IMR-90 (cell line): ENCODE results near the gene GGN. TPM values are rescaled to one million over a fixed set of nuclear protein-coding genes. Genes with fewer than 3 reads are reported as not detected.

Experiments used
- ATAC-seq: fragments of 200-7000 bp; cut with Tn5 transposase; 2 replicates; pipeline ENCODE4 v1.9.1; 2020; ENCODE audit warnings: low read depth, mild to moderate bottlenecking, moderate library complexity
- BruUV-seq: library from RNA; stranded (reverse); fragments of 400-500 nt; replicated peaks from 2 replicates; lab custom pipeline; 2021; lab: Mats Ljungman, UMichigan
- CTCF ChIA-PET: fragments of 300-600 bp; formaldehyde crosslinking; extraction: SDS; loops from one replicate; lab custom pipeline; 2021; ENCODE audit warnings: antibody characterized with exemption; lab: Yijun Ruan, JAX
- POLR2A ChIA-PET: fragments of 300-600 bp; sonication (Branson Sonifier 250); formaldehyde crosslinking; loops from one replicate; lab custom pipeline; 2022; ENCODE audit warnings: antibody characterized with exemption; ENCODE audit not compliant: unreplicated experiment; lab: Charles Lee
- DNase-seq: peaks from one replicate; pipeline ENCODE4 v3.0.0; 2013
- H2AFZ ChIP-seq: replicated peaks from 2 replicates; pipeline ENCODE3; 2013; ENCODE audit warnings: low read length, mild to moderate bottlenecking; ENCODE audit not compliant: poor library complexity
- H2AK5ac ChIP-seq: 2 replicates; pipeline ENCODE4 v1.6.1; 2013; ENCODE audit warnings: low read depth, low read length, inconsistent platforms
- H2AK9ac ChIP-seq: replicated peaks from 2 replicates; pipeline ENCODE3; 2013; ENCODE audit warnings: mild to moderate bottlenecking, low read depth, low read length, moderate library complexity; ENCODE audit not compliant: poor library complexity
- H2BK120ac ChIP-seq: 2 replicates; pipeline ENCODE4 v1.6.1; 2013; ENCODE audit warnings: low read depth, low read length, inconsistent platforms
- H2BK15ac ChIP-seq: 3 replicates; pipeline ENCODE4 v1.6.1; 2013; ENCODE audit warnings: low read depth, low read length, inconsistent platforms
- H2BK20ac ChIP-seq: 2 replicates; pipeline ENCODE4 v1.6.1; 2013; ENCODE audit warnings: low read depth, mild to moderate bottlenecking, inconsistent platforms, low read length, moderate library complexity
- H2BK5ac ChIP-seq: 2 replicates; pipeline ENCODE4 v1.6.1; 2013; ENCODE audit warnings: mild to moderate bottlenecking, low read depth, low read length, inconsistent platforms; ENCODE audit not compliant: poor library complexity, severe bottlenecking
- H3K14ac ChIP-seq: replicated peaks from 2 replicates; pipeline ENCODE4 v1.6.1; 2013; ENCODE audit warnings: low read depth, low read length, inconsistent platforms
- H3K18ac ChIP-seq: 2 replicates; pipeline ENCODE4 v1.6.1; 2013; ENCODE audit warnings: low read depth, low read length, control low read depth
- H3K23ac ChIP-seq: 2 replicates; pipeline ENCODE4 v1.6.1; 2013; ENCODE audit warnings: low read depth, low read length, inconsistent platforms
- H3K27ac ChIP-seq: 2 replicates; pipeline ENCODE4 v1.5.1; 2013; ENCODE audit warnings: mild to moderate bottlenecking, control low read depth, low read length; ENCODE audit not compliant: insufficient read depth
- H3K27me3 ChIP-seq: 2 replicates; pipeline ENCODE4 v1.6.1; 2013; ENCODE audit warnings: low read length; ENCODE audit not compliant: control insufficient read depth, insufficient read depth
- H3K36me3 ChIP-seq: 2 replicates; pipeline ENCODE4 v1.6.1; 2013; ENCODE audit warnings: low read length, mixed read lengths; ENCODE audit not compliant: control insufficient read depth, insufficient read depth
- H3K4ac ChIP-seq: 2 replicates; pipeline ENCODE4 v1.6.1; 2013; ENCODE audit warnings: low read depth, low read length, inconsistent platforms
- H3K4me1 ChIP-seq: 2 replicates; pipeline ENCODE4 v1.6.1; 2013; ENCODE audit warnings: low read length, mixed read lengths; ENCODE audit not compliant: control insufficient read depth, insufficient read depth
- H3K4me2 ChIP-seq: 2 replicates; pipeline ENCODE4 v1.6.1; 2013; ENCODE audit warnings: low read depth, mild to moderate bottlenecking, control low read depth, low read length, moderate library complexity
- H3K4me3 ChIP-seq: 2 replicates; pipeline ENCODE4 v1.5.1; 2013; ENCODE audit warnings: low read depth, mild to moderate bottlenecking, control low read depth, low read length, moderate library complexity; ENCODE audit not compliant: insufficient read depth
- H3K56ac ChIP-seq: 2 replicates; pipeline ENCODE4 v1.6.1; 2013; ENCODE audit warnings: low read length, inconsistent platforms; ENCODE audit not compliant: insufficient read depth; ENCODE audit errors: extremely low read depth
- H3K79me1 ChIP-seq, 2 experiments: 2 replicates each; pipeline ENCODE4 v1.6.1; 2013; ENCODE audit warnings: low read length in 2 of 2, inconsistent platforms in 1 of 2, low read depth in 1 of 2
- H3K9ac ChIP-seq: 2 replicates; pipeline ENCODE4 v1.6.1; 2013; ENCODE audit warnings: low read depth, low read length, control low read depth
- H3K9me1 ChIP-seq: 2 replicates; pipeline ENCODE4 v1.6.1; 2013; ENCODE audit warnings: low read length, inconsistent platforms; ENCODE audit not compliant: insufficient read depth
- H3K9me3 ChIP-seq: 2 replicates; pipeline ENCODE4 v1.6.1; 2013; ENCODE audit warnings: low read length; ENCODE audit not compliant: control insufficient read depth, insufficient read depth
- H4K20me1 ChIP-seq: 2 replicates; pipeline ENCODE4 v1.6.1; 2013; ENCODE audit warnings: low read length, inconsistent platforms; ENCODE audit not compliant: insufficient read depth
- H4K5ac ChIP-seq: 2 replicates; pipeline ENCODE4 v1.6.1; 2013; ENCODE audit warnings: mild to moderate bottlenecking, low read depth, low read length, control low read depth
- H4K8ac ChIP-seq, 2 experiments: 2 replicates each; pipeline ENCODE4 v1.6.1; 2013; ENCODE audit warnings: low read depth in 2 of 2, low read length in 2 of 2, control low read depth in 1 of 2, inconsistent platforms in 1 of 2
- H4K91ac ChIP-seq: 2 replicates; pipeline ENCODE4 v1.6.1; 2013; ENCODE audit warnings: low read depth, low read length, inconsistent platforms; ENCODE audit not compliant: insufficient read depth
- CEBPB ChIP-seq: IDR thresholded peaks from 2 replicates; pipeline ENCODE4 v1.6.1; 2012; ENCODE audit warnings: low read depth, low read length, improper control_type of control experiment
- POLR2A ChIP-seq: IDR thresholded peaks from 2 replicates; pipeline ENCODE4 v1.6.1; 2012; ENCODE audit warnings: mild to moderate bottlenecking, low read depth, low read length
- SMC3 ChIP-seq: fragments of 150-350 bp; IDR thresholded peaks from 2 replicates; pipeline ENCODE4 v1.6.1; 2016; ENCODE audit warnings: low read depth, mild to moderate bottlenecking, antibody characterized with exemption, low read length, moderate library complexity
- WGBS, 2 experiments: methylation state at CpG; one replicate each; pipeline versions ENCODE4 v1.1.5 to v1.1.7; 2013; ENCODE audit warnings: missing lambda C conversion rate in 2 of 2; ENCODE audit not compliant: insufficient read length in 1 of 2; ENCODE audit errors: extremely low coverage in 2 of 2; 5-methylcytosine and 5-hydroxymethylcytosine counted together
- dilution Hi-C: fragments of 300-500 bp; cut with HindIII; formaldehyde crosslinking; loops from one replicate; pipeline ENCODE4 v1.14.3; 2018; ENCODE audit warnings: low sequenced_read_pairs; ENCODE audit not compliant: unreplicated experiment
- in situ Hi-C: fragments of 300-500 bp; cut with MboI; formaldehyde crosslinking; loops from 3 replicates; pipeline ENCODE4 v1.14.3; 2019; ENCODE audit warnings: low sequenced_read_pairs, inconsistent platforms, mixed read lengths
- intact Hi-C: fragments of 100-400 bp; cut with micrococcal nuclease; formaldehyde crosslinking; loops from 2 replicates; pipeline ENCODE4 v1.10.0; 2022
- polyA plus RNA-seq, 3 experiments: library from polyadenylated mRNA; depleted of rRNA; stranded (reverse); fragments of >200 nt; gene quantifications; 2 replicates each; pipeline ENCODE4 v1.2.3, GENCODE V29; 2012; ENCODE audit warnings: low replicate concordance in 1 of 3
- total RNA-seq: library from RNA; depleted of rRNA; stranded (reverse); fragments of >200 nt; gene quantifications from 2 replicates; pipeline ENCODE4 v1.2.3, GENCODE V29; 2012

Gene GGN
- total and polyA plus RNA-seq, 2 of the 4 experiments (the other 2 are of a cell fraction) = under 0.01 to 0.65 TPM

DNA sequence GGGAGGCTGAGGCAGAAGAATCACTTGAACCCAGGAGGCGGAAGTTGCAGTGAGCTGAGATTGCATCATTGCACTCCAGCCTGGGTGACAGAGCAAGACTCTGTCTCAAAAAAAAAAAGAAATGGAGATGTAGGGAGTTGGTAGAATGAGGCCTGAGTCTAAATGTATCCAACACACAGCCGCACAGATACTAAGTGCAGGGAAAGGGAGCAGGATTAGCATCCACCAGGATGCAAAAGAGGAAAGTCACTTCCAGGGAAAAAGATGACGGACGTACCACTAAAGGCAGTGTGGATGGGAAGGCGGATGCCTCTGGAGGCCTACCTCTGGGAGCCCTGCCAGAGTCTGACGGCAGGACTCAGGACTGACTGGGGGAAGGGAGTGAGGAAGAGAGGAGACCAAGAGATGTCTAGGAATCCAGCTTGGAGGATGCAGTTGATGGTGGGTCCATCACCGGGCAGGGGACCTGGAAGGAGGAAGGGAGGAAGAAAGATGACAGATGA, 21.8 kb upstream of the GGN start:
- Histone ChIP-seq H2AFZ (peak overlapping the region; percentile 10), H3K9me1 (no peaks in the 10 kb centered on the region), H3K79me1 (no peaks in the 10 kb centered on the region), H4K20me1 (no peaks in the 10 kb centered on the region), H3K18ac (no peak overlapping the region), H4K8ac (no peak overlapping the region), H3K14ac (no peak overlapping the region), H3K27me3 (no peaks in the 10 kb centered on the region), H3K27ac (no peak overlapping the region), H2BK20ac (no peak overlapping the region), H3K23ac (no peak overlapping the region), H2AK9ac (no peak overlapping the region), H3K4me1 (no peaks in the 10 kb centered on the region), H3K9me3 (no peaks in the 10 kb centered on the region), H2AK5ac (no peak overlapping the region), H3K4me2 (no peak overlapping the region), H3K4ac (no peak overlapping the region), H4K5ac (no peak overlapping the region), H2BK5ac (no peak overlapping the region), H3K9ac (no peak overlapping the region), H2BK15ac (no peak overlapping the region), H3K36me3 (peaks cover 11% of the 10 kb centered on the region; the same call in 1 of the 2 replicates), H3K56ac (no peak overlapping the region), H4K91ac (no peak overlapping the region), H3K4me3 (no peak overlapping the region), H2BK120ac (no peak overlapping the region)
- CTCF ChIA-PET = no interaction called here
- peak; percentile 72 for ATAC-seq
- POLR2A ChIA-PET = no interaction called here
- DNase-seq = peak; percentile 54
- TF ChIP-seq CEBPB = no peak
- TF ChIP-seq POLR2A = no peak
- TF ChIP-seq SMC3 = no peak
- BruUV-seq = no TSS peak
- dilution Hi-C loops = no loop called here
- in situ Hi-C loops = loop anchor here (25.0 kb wide), 1 partner anchor 528 kb away; the partner anchor contains the start of genes MRPS12 and SARS2
- WGBS, 2 experiments = 63% methylated on average over 5 of the region's 7 CpGs; no CpG with 5 or more reads in 1 of the 2 experiments
- intact Hi-C loops = no loop called here
